Gastroesophageal sphincter (tissue), 3 donors: ENCODE data around the gene GLS2.

Source experiments
- CTCF ChIP-seq, 4 experiments: fragments of 200-600 bp in 2 of 4; fragments of 450-650 bp in 2 of 4; sonication (generic) in 1 of 4; IDR thresholded peaks; one replicate each; pipeline ENCODE4 v1.5.1; 2017 to 2019; ENCODE audit warnings: antibody characterized with exemption in 4 of 4, mild to moderate bottlenecking in 2 of 4, moderate library complexity in 2 of 4
- POLR2A ChIP-seq, 2 donors: fragments of 450-650 bp; IDR thresholded peaks; one replicate each; pipeline ENCODE4 v1.6.1; 2017; ENCODE audit warnings: antibody characterized with exemption in 2 of 2, mild to moderate bottlenecking in 2 of 2, moderate library complexity in 1 of 2

GRCh38 chr12:56530390-56531055 is 42.6 kb upstream of the GLS2 start:
- no peak for TF ChIP-seq CTCF (IDR thresholded peaks at IDR 0.05)
- no peak for TF ChIP-seq POLR2A (IDR thresholded peaks at IDR 0.05)
